HG03095 (cell line): ENCODE results near the gene YY1.
A peak's percentile ranks its signal among the peaks of the same experiment; 100 is the strongest.
"Not testable (repeated sequence)": the region's sequence is repeated elsewhere in the genome, so short reads cannot be mapped to it uniquely, and the experiment has no call there.

Experiments
- ATAC-seq: cut with Tn5 transposase; IDR thresholded peaks from one replicate; pipeline ENCODE4 v1.9.1; 2021; ENCODE audit warnings: moderate library complexity; ENCODE audit not compliant: unreplicated experiment

YY1 gene

GRCh38 chr14:100295376-100296105, 56.6 kb downstream of the YY1 start:
- ATAC-seq, result no peak

DNA sequence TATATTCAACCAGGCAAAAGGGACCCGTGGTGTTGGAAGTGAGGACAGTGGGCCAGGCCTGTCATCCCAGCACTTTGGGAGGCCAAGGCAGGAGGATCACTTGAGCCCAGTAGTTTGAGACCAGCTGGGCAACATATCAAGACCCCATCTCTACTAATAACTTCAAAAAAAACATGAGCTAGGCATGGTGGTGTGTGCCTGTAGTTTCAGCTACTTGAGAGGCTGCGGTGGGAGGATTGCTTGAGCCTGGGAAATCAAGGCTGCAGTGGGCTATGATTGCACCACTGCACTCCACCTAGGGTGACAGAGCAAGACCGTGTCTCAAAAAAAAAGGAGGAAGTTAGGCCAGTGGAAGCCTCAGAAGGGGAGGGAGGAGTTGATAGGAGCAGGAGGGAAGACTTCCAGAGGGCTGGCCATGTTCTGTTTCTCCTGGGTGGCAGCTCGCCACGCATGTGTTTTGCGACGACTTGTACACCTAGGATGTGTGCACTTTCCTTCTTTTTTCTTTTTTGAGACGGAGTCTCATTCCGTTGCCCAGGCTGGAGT, 57.2 kb downstream of the YY1 start:
- no peak for ATAC-seq

GRCh38 chr14:100296729-100297128, 57.8 kb downstream of the YY1 start:
- not testable (repeated sequence) for ATAC-seq

GRCh38 chr14:100297320-100298300, 58.7 kb downstream of the YY1 start:
- peak; percentile 89 for ATAC-seq

- ATAC-seq, result no peak
Measured at GRCh38 chr14:100298551-100299237, 59.8 kb downstream of the YY1 start.

DNA sequence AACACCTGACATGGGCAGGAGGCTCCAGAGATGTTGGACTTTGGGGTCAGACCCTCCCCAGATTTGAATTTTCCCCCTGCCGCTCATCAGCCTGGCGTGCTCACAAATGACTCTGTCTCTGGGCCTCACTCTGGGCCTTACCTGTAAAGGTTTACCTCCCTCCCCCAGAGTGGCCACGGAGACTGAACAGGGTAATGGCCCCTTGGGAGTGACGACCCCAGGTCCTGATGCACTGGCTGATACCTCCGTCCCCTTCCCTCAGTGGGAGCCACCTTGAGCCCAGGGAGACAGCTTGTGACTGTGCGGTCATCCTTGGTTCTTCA, 60.3 kb downstream of the YY1 start:
- no peak for ATAC-seq

DNA sequence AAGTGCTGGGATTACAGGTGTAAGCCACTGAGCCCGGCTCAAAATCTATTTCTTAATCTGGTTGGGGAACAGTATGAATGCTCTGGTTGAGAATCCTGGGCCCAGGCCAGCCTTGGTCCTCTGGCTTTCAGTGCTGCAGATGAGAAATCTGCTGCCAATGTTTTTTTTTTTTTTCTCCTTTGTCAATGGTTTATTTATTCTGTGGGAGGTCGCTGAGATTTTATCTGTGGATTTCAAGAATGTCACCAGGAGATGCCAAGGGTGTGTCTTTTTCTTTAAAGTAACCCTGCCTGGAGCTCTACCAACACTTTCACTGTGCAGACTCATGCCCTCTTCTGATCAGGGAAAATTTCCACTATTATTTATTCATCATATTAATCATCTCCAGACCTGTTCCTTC, 63.7 kb downstream of the YY1 start:
- no peak for ATAC-seq

- no peak for ATAC-seq
Measured at GRCh38 chr14:100303179-100303578, 64.2 kb downstream of the YY1 start.

GRCh38 chr14:100303925-100304324, 65.0 kb downstream of the YY1 start:
- no peak for ATAC-seq

DNA sequence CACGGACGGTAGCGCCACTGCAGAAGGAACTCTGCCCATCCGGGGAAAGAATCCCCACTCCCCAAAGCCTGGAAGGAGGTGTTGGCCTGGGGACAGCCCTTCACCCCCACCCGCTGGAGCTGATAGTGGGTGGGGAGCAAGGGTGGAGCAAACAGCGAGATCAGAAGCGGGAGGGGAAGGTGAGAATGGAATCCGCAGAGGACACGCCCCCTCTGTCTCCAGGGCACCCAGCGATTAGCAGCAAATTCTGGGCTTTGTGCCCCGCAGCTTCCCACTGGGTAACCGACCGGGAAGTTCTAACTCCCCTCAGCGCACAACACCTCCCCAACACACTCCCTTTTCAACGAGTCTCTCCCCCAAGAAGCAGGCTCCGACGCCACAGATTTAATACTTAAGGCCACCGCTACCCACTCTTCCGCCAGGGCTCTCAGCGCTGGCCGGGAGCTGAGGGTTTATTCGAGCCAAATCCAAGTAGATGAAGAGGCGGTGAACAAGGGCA, 65.9 kb downstream of the YY1 start:
- no peak for ATAC-seq

GRCh38 chr14:100305324-100306100, 66.6 kb downstream of the YY1 start:
- no peak for ATAC-seq

DNA sequence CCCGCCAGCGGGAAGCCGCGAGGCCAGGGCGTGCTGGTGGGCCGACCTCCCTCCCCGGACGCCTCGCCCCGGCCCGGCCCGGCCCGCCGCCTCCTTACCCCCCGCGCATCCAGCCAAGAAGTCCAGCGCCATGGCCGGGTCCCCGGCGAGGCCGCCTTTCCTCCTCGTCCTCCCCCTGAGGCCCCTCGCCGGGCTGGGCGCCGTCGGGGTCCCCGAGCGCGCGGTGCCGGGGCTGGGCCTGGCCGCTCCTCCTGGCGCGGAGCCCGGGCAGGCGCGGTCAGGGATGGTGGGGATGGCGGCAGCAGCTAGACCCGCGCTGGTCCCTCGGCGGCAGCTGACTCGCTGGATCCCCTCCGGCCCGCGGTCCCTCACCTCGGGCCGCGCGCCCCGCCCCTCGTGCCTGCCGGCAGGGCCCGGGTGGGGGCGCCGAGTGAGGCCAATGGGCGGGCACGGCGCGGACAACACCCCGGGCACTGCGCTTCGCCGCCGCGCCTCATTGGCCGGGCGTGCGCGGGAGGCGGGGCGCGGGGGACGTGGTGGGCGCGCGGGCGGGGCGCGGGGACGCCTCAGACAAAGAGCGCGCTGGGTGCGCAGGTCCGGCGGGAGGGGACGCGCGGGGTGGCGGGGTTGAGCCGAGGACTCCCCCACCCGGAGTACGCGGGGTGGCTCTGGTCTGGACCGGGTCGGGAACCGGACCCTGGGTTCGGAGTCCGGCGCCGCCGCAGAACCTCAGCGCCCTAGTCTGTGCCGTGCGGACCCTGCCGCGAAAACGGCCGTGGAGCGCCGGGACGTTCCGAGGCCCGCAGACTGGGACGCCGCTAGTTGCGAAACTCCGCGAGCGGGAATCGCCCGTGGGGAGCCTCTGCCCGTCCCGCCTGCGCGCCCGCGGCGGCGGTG, 67.4 kb downstream of the YY1 start, which contains the start of gene SLC25A29:
SLC25A29 (minus strand) TSS at position 344 of the 897 bp plus-strand sequence; CDS start at position 132, 212 bp downstream.
- peak; percentile 85 for ATAC-seq

DNA sequence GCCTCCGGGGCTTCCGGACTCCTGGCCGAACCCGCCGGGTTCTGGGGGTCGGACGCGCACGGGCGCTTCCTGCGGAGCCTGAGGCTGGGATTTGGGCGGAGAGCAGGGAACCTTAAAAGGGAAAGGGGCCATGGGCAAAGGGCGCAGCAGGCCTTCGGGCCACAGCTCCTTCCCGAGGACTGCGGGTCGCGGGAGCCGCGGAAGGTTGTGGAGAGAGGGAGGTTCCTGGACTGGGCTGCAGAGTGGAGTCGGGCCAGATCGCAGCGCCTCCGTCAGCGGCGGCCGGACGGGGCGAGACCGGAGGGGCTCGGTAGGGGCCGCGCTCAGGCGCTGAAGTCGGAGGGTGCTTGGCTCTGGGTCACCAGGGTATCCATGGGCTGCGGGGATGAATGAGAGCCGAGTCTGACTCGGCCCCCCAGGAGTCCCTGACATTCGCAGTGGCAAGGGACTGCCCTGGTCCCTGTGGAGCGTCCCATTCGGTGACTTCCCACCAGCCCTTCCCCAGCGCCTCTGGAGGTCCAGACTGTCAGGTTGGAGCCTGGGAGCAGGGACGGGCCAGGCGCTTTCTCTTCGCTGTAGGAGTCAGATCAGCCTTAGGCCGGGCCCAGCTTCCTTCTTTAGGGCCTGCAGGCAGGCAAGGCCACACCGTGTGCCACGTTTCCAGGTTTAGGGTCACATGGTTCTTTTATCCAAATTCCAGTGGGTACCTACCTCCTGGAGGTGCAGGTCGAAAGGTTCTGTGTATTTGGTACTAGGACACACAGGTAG, 68.2 kb downstream of the YY1 start:
- ATAC-seq, result no peak

DNA sequence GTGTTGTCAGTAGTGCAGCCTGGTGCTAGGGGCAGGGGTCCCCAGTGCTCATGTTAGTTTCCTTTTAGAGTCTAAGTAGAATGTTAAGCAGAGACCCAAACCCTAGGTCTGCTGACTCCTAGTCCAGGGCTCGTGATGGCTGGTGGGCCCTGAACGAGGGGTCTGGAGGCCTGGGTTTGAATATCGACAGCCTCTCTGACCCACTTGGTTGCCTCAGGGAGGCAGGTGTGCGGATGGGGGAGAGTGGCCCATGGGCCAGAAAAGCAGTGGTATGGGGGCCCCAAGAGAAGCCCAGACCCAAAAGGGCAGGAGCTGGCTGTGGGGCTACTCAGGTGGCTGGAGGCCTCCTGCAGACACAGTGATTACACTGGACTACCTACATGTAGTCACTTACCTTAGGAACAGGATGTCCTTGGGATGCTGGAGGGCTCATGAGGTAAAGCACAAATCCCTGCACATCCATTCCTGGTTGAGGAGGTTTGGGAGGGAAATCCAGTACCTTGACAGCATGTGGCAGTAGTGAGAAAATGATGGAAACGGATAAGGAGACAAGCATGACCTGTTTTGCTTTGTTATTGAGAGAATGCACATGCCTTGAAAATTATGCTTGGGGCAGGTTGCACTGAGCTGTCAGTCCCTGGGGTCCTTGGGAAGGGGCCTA, 69.0 kb downstream of the YY1 start:
- no peak for ATAC-seq

GRCh38 chr14:100308427-100308792, 69.5 kb downstream of the YY1 start:
- ATAC-seq, result not testable (repeated sequence)

DNA sequence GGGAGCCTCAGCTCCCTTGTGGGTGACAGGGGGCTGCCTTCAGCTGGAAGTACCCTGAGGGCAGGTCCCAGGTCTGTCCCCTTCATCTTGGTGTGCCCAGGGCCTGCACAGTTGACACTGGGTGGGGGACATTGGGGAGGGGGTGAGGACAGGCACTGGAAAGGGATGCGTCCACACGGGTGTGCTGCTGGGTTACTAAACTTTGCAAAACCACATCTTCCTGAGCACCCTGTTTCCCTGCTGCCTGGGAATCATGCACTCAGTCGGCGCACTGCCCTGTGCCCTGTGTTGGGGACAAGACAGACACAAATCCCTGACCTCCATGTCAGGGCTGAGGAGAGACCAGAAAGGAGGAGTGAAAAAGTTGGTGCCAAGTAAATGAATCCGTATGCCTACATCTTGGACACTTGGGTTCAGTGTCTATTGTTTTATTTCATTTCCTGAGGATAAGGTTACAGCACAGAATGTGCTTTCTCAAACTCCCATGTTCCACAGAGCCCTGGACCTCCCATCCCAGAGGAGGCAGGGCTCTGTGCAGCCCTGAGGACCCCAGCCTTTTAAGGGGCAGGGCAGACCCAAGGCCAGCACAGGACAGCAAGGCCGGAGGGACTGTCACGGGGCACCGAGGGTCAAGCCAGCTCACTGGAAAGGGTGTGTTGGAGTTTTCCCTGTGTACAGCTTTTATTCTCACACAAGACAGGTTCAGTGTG, 70.2 kb downstream of the YY1 start:
- ATAC-seq, result no peak
